Ectodermal cell (in vitro differentiated cells): Measurements from ENCODE around the gene MYPOP.
A peak's percentile ranks its signal among the peaks of the same experiment; 100 is the strongest.

Source experiments
- H3K27ac ChIP-seq: 2 replicates; pipeline ENCODE4 v1.7.0; 2013; ENCODE audit warnings: mild to moderate bottlenecking, low read depth, low read length; ENCODE audit not compliant: insufficient read depth, poor library complexity, severe bottlenecking
- H3K27me3 ChIP-seq: 2 replicates; pipeline ENCODE4 v1.7.0; 2013; ENCODE audit warnings: mild to moderate bottlenecking, low read length; ENCODE audit not compliant: insufficient read depth, control insufficient read depth, poor library complexity, severe bottlenecking
- H3K36me3 ChIP-seq: one replicate; pipeline ENCODE4 v1.7.0; 2013; ENCODE audit warnings: low read length; ENCODE audit not compliant: control insufficient read depth, insufficient read depth
- H3K4me1 ChIP-seq: one replicate; pipeline ENCODE4 v1.7.0; 2013; ENCODE audit warnings: low read length; ENCODE audit not compliant: control insufficient read depth, insufficient read depth
- H3K4me3 ChIP-seq: 2 replicates; pipeline ENCODE4 v1.7.0; 2013; ENCODE audit warnings: low read depth, low read length, control low read depth; ENCODE audit not compliant: insufficient read depth
- H3K9me3 ChIP-seq: 2 replicates; pipeline ENCODE4 v1.7.0; 2013; ENCODE audit warnings: mild to moderate bottlenecking, low read length, moderate library complexity; ENCODE audit not compliant: control insufficient read depth
- WGBS, 2 experiments: methylation state at CpG; one replicate each; pipeline ENCODE4 v1.1.7; 2013; ENCODE audit warnings: missing lambda C conversion rate in 2 of 2; 5-methylcytosine and 5-hydroxymethylcytosine counted together

Gene MYPOP

GRCh38 chr19:45929247-45929646 is 26.8 kb upstream of the MYPOP start:
- no peaks in the 10 kb centered on the region for H3K9me3 ChIP-seq
- no peak overlapping the region for H3K27ac ChIP-seq
- H3K36me3 ChIP-seq: no peaks in the 10 kb centered on the region
- H3K4me3 ChIP-seq: no peak overlapping the region
- H3K27me3 ChIP-seq: peaks cover 17% of the 10 kb centered on the region
- H3K4me1 ChIP-seq: peaks cover 3% of the 10 kb centered on the region
- WGBS, 2 experiments: 85 to 88% methylated on average over 2 of the region's 2 CpGs

DNA sequence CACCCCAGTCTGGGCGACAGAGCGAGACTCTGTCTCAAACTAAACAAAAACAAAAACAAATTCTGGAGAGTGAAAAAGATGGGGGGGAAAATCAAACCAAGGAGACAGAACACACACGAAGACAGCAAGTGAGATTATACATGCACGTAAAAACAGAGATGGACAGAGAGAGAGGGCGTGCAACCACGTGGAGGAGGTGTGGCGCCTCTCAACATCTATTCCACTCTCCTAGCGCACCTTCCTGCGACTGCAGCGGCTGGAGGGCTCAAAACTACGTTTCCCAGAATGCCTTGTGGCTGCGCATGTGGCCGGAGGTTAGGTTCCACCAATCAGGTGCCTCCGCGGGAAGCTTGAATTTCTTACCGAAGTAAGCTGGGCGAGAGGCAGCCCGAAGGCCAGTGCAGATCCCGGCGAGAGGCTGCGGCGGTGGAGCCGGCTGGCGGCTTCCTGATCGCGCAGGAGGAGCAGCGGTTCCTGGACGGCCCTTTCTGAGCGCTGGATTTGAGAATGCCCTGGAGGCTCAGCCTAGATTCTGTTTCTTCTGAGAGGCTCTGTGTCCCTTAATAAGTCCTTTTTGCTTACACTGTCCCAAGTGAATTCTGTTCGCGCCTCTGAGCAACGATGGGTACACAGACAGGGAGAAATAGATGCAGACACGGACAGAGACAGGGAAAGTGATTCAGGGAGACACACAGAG is 25.3 kb upstream of the MYPOP start:
- peaks cover 17% of the 10 kb centered on the region for H3K27me3 ChIP-seq
- WGBS, 2 experiments: 12% methylated on average over 33 of the region's 33 CpGs
- peak overlapping the region; percentile 11 for H3K4me3 ChIP-seq
- peaks cover 3% of the 10 kb centered on the region for H3K4me1 ChIP-seq
- H3K36me3 ChIP-seq: no peaks in the 10 kb centered on the region
- no peaks in the 10 kb centered on the region for H3K9me3 ChIP-seq
- no peak overlapping the region for H3K27ac ChIP-seq

GRCh38 chr19:45924891-45925447 is 22.6 kb upstream of the MYPOP start:
- Histone ChIP-seq H3K27me3 (peaks cover 11% of the 10 kb centered on the region), H3K4me3 (no peak overlapping the region), H3K4me1 (peaks cover 3% of the 10 kb centered on the region), H3K36me3 (no peaks in the 10 kb centered on the region), H3K9me3 (no peaks in the 10 kb centered on the region), H3K27ac (no peak overlapping the region)
- 80 to 82% methylated on average over 6 of the region's 6 CpGs for WGBS, 2 experiments

DNA sequence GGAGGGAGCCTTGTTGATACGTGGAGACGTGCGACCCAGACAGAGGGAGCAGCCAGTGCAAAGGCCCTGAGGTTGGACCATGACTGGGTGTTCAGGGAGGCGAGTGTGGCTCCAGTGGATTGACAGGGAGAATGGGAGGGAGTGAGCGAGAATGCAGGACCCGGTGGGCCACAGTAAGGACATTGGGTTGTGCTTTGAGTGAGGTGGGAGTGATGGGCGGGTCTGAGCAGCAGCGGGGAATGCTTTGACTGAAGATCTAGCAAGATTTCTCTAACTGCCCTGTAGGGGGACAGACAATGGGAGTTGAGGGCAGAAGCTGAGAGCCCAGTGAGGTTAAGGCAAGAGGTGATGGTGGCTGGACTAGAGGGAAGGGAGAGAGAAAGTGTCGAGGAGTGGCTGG is 19.9 kb upstream of the MYPOP start:
- Histone ChIP-seq H3K36me3 (no peaks in the 10 kb centered on the region), H3K4me3 (no peak overlapping the region), H3K27ac (no peak overlapping the region), H3K9me3 (no peaks in the 10 kb centered on the region), H3K27me3 (no peaks in the 10 kb centered on the region), H3K4me1 (no peaks in the 10 kb centered on the region)
- 58 to 60% methylated on average over 9 of the region's 9 CpGs for WGBS, 2 experiments

DNA sequence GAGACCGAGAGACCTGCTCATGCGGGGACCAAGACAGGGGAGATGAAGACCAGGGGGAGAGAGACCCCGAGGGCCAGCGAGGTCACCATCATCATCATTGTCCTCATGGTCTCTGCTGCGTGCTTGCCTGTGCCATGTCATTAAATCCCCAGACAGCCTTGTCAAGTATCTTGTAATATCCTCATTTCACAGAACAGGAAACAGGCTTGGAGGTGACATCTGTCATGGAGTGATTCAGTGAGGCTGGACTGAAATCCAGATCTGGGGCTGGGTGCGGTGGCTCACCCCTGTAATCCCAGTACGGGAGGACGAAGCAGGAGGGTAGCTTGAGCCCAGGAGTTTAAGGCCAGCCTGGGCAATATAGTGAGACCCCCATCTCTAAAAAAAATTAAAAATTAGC is 18.0 kb upstream of the MYPOP start:
- Histone ChIP-seq H3K9me3 (no peaks in the 10 kb centered on the region), H3K4me1 (no peaks in the 10 kb centered on the region), H3K4me3 (no peak overlapping the region), H3K36me3 (no peaks in the 10 kb centered on the region), H3K27me3 (no peaks in the 10 kb centered on the region), H3K27ac (no peak overlapping the region)
- 90 to 92% methylated on average over 8 of the region's 8 CpGs for WGBS, 2 experiments

- Histone ChIP-seq H3K27ac (no peak overlapping the region), H3K9me3 (no peaks in the 10 kb centered on the region), H3K4me3 (no peak overlapping the region), H3K27me3 (no peaks in the 10 kb centered on the region), H3K4me1 (no peaks in the 10 kb centered on the region), H3K36me3 (no peaks in the 10 kb centered on the region)
- WGBS, 2 experiments: 65 to 80% methylated on average over 6 to 7 of the region's 7 CpGs
Measured at GRCh38 chr19:45919678-45920077, 17.3 kb upstream of the MYPOP start.

- no peaks in the 10 kb centered on the region for H3K4me1 ChIP-seq
- no peaks in the 10 kb centered on the region for H3K36me3 ChIP-seq
- H3K27ac ChIP-seq: no peak overlapping the region
- no peaks in the 10 kb centered on the region for H3K9me3 ChIP-seq
- 87% methylated on average over 4 of the region's 4 CpGs for WGBS, 2 experiments
- no peaks in the 10 kb centered on the region for H3K27me3 ChIP-seq
- no peak overlapping the region for H3K4me3 ChIP-seq
Measured at GRCh38 chr19:45918721-45919120, 16.3 kb upstream of the MYPOP start.

- Histone ChIP-seq H3K36me3 (no peaks in the 10 kb centered on the region), H3K4me1 (no peaks in the 10 kb centered on the region), H3K27ac (no peak overlapping the region), H3K9me3 (no peaks in the 10 kb centered on the region), H3K4me3 (no peak overlapping the region), H3K27me3 (no peaks in the 10 kb centered on the region)
- 79 to 81% methylated on average over 4 of the region's 4 CpGs for WGBS, 2 experiments
Measured at GRCh38 chr19:45917421-45918091, 15.1 kb upstream of the MYPOP start.

DNA sequence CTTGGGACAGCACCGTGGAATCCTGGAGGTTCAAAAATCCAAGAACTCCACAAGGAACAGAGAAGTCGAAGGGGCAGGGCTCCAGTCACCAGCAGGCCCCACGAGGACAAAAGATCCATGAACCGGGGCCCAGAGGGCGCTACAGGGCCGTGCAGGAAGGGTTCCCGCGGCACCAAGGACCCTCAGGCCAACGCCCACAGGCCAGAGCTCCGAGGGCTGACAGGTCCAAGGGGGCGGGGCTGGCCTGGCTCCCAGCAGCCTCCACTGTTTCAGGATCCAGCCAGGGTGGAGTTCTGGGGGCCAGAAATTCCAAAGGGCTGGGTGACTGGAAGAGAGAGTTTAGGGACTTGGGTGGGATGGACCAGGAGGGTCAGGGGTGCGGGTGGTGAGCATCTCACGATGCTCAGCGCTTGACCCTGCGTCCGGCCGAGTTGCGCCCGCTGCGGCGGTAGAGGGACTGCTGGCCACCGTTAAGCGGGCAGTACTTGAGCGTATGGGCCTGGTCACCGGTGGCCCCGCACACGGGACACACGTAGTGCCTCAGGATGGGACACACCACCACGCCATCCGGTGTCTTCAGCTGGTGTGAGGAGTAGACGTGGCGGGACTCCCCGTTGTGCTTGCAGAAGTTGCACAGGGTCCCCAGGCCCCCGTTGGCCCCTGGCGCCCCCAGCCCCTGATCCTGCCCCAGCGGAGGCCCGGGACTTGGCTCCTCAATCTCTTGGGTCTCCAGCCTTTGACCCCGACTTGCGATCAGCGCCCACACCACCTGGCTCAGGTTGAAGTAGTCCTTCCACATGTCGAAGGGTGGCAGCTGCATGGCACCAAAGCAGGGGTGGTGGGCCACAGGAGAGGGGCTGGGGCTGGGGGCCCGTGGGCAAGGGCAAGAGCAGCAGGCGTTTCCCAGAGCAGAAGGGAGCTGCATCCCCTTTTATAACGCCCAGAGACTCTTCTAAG is 11.7 kb upstream of the MYPOP start, which contains the start of gene NANOS2:
Gene NANOS2 (minus strand): TSS at position 905 of the 957 bp plus-strand sequence. CDS start 85 bp downstream, at position 820.
- Histone ChIP-seq H3K36me3 (no peaks in the 10 kb centered on the region), H3K27me3 (no peaks in the 10 kb centered on the region), H3K27ac (no peak within 1 kb of the TSS), H3K9me3 (no peaks in the 10 kb centered on the region), H3K4me1 (no peaks in the 10 kb centered on the region), H3K4me3 (no peak within 1 kb of the TSS)
- WGBS, 2 experiments: 77% methylated on average over 44 of the region's 44 CpGs
